GM13976 (cell line): ENCODE results near the gene EDARADD.
"Not testable (repeated sequence)": the region's sequence is repeated elsewhere in the genome, so short reads cannot be mapped to it uniquely, and the experiment has no call there.

Source experiments
- DNase-seq: peaks from one replicate; pipeline ENCODE4 v3.0.0; 2012; ENCODE audit warnings: low spot score
- in situ Hi-C: fragments of 300-500 bp; cut with MboI; formaldehyde crosslinking; loops from one replicate; pipeline ENCODE4 v1.12.0; 2022; ENCODE audit warnings: low sequenced_read_pairs, mixed read lengths, inconsistent platforms; ENCODE audit not compliant: unreplicated experiment
- TF ChIP-seq, protein P1 (sequence below): IDR thresholded peaks from 2 replicates; pipeline ENCODE4 v1.5.1; 2012; ENCODE audit warnings: borderline replicate concordance, mild to moderate bottlenecking; ENCODE audit not compliant: insufficient read depth; ENCODE audit errors: extremely low read depth, missing control alignments, control extremely low read depth

EDARADD gene

DNA sequence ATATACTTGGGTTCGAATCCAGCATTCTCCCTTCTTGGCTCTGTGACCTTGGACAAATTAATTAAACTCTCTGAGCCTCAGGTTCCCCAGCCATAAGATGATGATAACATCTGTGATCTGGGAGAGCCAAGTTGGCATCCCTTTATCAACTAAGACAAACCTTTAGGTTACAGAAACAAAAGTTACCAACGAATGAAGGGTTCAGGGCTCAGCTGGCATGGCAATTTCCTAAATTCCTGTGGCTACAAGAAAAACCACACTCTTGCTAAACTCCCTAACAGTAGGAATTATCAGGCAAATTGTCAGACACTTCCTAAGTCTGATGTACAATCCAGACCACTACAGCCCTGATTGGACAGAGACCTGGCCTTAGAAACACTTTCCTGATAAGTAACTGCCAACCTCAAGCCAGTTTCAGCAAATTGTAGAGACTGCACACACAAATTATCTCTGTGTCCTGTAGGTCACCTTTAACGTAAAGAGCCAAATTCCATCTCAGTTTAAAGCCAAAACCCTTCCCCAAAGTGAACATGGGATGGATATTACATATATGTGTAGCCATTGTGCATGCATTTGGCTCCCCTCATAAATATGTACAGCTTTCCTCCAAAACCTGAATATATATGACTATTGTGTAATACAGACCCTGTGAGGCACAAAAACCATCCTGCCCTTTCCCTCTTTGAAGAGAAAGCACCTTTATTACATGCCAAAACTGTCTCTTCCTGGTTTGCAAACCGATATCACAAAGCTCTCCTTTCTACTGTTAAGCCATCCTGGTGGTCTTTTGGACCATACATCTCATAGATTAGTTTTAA lies 39.5 kb upstream of the EDARADD start:
- TF ChIP-seq, protein P1, sequence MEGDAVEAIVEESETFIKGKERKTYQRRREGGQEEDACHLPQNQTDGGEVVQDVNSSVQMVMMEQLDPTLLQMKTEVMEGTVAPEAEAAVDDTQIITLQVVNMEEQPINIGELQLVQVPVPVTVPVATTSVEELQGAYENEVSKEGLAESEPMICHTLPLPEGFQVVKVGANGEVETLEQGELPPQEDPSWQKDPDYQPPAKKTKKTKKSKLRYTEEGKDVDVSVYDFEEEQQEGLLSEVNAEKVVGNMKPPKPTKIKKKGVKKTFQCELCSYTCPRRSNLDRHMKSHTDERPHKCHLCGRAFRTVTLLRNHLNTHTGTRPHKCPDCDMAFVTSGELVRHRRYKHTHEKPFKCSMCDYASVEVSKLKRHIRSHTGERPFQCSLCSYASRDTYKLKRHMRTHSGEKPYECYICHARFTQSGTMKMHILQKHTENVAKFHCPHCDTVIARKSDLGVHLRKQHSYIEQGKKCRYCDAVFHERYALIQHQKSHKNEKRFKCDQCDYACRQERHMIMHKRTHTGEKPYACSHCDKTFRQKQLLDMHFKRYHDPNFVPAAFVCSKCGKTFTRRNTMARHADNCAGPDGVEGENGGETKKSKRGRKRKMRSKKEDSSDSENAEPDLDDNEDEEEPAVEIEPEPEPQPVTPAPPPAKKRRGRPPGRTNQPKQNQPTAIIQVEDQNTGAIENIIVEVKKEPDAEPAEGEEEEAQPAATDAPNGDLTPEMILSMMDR = no peak
- in situ Hi-C loops = no loop called here
- DNase-seq = no peak

DNA sequence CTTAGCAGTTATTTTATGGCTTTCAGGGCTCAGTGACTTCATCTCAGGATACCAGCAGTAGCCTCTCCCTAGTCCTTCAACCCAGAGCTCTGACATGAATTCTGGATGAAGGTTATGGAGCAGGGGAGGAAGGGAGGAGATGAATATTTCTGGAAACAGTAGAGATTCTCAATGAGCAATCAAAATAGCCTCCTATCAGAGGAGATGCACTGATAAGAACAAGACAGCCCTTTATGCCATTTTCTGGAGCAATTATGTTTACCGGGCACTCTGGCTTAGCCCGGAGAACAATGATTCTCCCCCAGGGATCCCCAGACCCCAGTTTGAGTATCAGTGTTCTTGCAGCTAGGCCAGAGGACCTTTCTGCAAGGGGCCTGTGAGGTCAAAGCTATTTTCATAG lies 37.9 kb upstream of the EDARADD start:
- no peak for DNase-seq
- in situ Hi-C loops = no loop called here
- TF ChIP-seq, protein P1 = no peak

DNA sequence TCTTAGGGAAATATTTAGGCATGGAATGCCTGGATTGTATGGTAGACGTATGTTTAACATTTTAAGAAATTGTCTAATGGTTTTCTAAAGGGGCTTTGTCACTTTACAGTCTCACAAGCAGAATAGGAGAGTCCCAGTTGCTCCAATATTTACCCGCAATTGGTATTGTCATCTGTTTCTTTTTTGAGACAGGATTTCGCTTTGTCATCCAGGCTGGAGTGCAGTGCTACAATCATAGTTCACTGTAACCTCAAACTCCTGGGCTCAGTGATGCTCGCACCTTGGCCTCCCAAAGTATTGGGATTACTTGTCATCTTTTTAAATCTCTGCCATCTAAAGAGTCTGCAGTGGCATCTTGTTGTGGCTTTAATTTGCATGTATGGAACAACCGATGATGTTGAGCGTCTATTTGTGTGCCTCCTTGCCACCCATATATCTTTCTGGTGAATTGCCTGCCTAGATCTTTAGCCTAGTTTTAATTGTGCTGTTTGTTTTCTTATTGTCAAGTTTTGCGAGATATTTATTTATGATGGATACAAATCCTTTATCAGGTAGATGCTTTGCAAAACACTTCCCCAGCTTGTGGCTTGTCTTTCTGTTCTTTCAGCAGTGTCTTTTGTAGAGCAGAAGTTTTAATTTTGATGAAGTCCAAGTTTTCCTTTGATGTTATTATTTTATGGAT lies 32.0 kb upstream of the EDARADD start:
- DNase-seq = no peak
- in situ Hi-C loops = no loop called here
- TF ChIP-seq, protein P1 = no peak

DNA sequence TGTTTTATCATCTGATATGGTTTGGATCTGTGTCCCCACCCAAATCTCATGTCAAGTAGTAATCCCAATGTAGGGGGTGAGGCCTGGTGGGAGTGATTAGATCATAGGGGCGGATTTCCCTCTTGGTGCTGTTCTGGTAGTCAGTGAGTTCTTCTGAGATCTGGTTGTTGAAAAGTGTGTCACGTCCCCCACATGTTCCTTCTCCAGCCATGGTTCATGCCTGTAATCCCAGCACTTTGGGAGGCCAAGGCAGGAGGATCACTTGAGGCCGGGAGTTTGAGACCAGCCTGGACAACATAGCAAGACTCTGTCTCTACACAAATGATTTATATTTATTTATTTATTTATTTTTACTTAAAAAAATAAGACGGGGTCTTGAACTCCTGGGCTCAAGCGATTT lies 30.8 kb upstream of the EDARADD start:
- no peak for DNase-seq
- in situ Hi-C loops = no loop called here
- TF ChIP-seq, protein P1 = no peak

DNA sequence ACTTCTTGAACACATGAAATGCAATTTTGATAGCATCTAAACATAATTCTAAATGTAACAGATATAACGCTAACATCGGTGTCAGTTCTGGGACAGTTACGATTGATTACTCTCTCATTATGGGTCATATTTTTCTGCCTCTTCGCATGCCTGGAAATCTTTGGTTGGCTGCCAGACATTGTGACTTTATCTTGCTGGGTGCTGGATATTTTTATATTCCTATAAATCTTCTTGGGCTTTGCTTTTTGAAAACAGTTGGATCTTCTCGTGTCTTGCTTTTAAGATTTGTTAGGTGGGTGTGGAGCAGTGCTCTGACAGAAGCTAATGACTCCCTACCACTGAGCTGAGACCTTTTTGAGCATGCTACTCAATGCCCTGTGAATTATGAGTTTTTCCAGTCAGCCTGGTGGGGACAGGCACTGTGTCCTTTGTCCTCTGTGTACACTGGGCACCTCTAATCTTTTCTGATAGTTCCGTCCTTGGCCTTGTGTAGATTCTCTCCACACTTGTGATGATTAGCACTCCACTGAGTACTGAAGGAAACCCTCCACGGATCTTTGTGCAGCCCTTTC lies 28.0 kb upstream of the EDARADD start:
- in situ Hi-C loops = no loop called here
- no peak for DNase-seq
- TF ChIP-seq, protein P1 = no peak

DNA sequence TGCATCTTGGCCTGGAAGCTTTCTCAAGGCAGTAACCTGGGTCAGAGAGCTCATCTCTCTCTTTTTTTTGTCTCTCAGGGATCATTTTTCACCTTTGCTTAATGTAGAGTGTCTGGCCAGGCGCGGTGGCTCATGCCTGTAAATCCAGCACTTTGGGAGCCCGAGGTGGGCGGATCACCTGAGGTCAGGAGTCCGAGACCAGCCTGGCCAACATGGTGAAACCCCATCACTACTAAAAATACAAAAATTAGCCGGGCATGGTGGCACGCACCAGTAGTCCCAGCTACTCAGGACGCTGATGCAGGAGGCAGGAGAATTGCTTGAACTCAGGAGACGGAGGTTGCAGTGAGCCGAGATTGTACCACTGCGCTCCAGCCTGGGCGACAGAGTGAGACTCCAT lies 27.4 kb upstream of the EDARADD start:
- DNase-seq, in situ Hi-C loops: not testable (repeated sequence)

DNA sequence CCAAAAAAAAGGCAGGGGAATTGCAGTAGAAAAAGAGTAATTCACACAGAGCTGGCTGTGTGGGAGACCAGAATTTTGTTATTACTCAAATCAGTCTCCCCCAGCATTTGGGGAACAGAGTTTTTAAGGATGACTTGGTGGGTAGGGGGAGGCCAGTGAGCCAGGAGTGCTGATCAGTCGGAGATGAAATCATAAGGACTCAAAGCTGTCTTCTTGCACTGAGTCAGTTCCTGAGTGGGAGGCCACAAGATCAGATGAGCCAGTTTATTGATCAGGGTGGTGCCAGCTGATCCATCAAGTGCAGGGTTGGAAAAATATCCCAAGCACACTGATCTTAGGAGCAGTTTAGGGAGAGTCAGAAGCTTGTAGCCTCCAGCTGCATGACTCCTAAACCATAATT lies 23.7 kb upstream of the EDARADD start:
- TF ChIP-seq, protein P1 = no peak
- DNase-seq = no peak
- in situ Hi-C loops = no loop called here
